Measurements from ENCODE around the gene WDFY4.

Gene WDFY4

GRCh38 chr10:48691812-48692528, 7.3 kb downstream of the WDFY4 start:
- no peak for DNase-seq

- DNase-seq = no peak
Observed at GRCh38 chr10:48692748-48693147, 8.1 kb downstream of the WDFY4 start.

- DNase-seq = no peak
Observed at GRCh38 chr10:48693206-48693605, 8.5 kb downstream of the WDFY4 start.

GRCh38 chr10:48694371-48695030, 9.8 kb downstream of the WDFY4 start:
- no peak for DNase-seq

GRCh38 chr10:48695636-48696534, 11.2 kb downstream of the WDFY4 start:
- DNase-seq = no peak

- no peak for DNase-seq
Observed at GRCh38 chr10:48696535-48696873, 11.8 kb downstream of the WDFY4 start.

- DNase-seq = no peak
Observed at GRCh38 chr10:48697091-48697490, 12.4 kb downstream of the WDFY4 start.

GRCh38 chr10:48697821-48698764, 13.4 kb downstream of the WDFY4 start:
- no peak for DNase-seq

- DNase-seq = no peak
Observed at GRCh38 chr10:48699011-48699627, 14.4 kb downstream of the WDFY4 start.

- no peak for DNase-seq
Observed at GRCh38 chr10:48700071-48700470, 15.4 kb downstream of the WDFY4 start.

- DNase-seq = no peak
Observed at GRCh38 chr10:48700493-48700892, 15.8 kb downstream of the WDFY4 start.

- no peak for DNase-seq
Observed at GRCh38 chr10:48701139-48701901, 16.6 kb downstream of the WDFY4 start.

- DNase-seq = no peak
Observed at GRCh38 chr10:48701941-48702340, 17.3 kb downstream of the WDFY4 start.

- no peak for DNase-seq
Observed at GRCh38 chr10:48703531-48704122, 19.0 kb downstream of the WDFY4 start.

GRCh38 chr10:48704156-48704555, 19.5 kb downstream of the WDFY4 start:
- DNase-seq = no peak

- no peak for DNase-seq
Observed at GRCh38 chr10:48705401-48705938, 20.8 kb downstream of the WDFY4 start.

GRCh38 chr10:48707472-48707871, 22.8 kb downstream of the WDFY4 start:
- no peak for DNase-seq

- DNase-seq = no peak
Observed at GRCh38 chr10:48708144-48708543, 23.5 kb downstream of the WDFY4 start.

GRCh38 chr10:48710647-48711275, 26.1 kb downstream of the WDFY4 start:
- DNase-seq = no peak

GRCh38 chr10:48711830-48712229, 27.2 kb downstream of the WDFY4 start:
- DNase-seq = no peak
